HG03060 (cell line): ENCODE results near the gene TNFSF13B.
A peak's percentile ranks its signal among the peaks of the same experiment; 100 is the strongest.

Experiments used
- ATAC-seq: cut with Tn5 transposase; IDR thresholded peaks from one replicate; pipeline ENCODE4 v1.9.1; 2021; ENCODE audit warnings: low read depth, moderate number of reproducible peaks; ENCODE audit not compliant: unreplicated experiment

TNFSF13B gene

GRCh38 chr13:108342369-108343289 is 73.1 kb downstream of the TNFSF13B start:
- ATAC-seq = peak; percentile 41

GRCh38 chr13:108345016-108345415 is 75.5 kb downstream of the TNFSF13B start:
- ATAC-seq = no peak

- ATAC-seq = no peak
These were observed 76.9 kb downstream of the TNFSF13B start for GRCh38 chr13:108346376-108346775.

GRCh38 chr13:108349269-108349668 is 79.8 kb downstream of the TNFSF13B start:
- no peak for ATAC-seq

GRCh38 chr13:108350579-108350978 is 81.1 kb downstream of the TNFSF13B start:
- ATAC-seq = no peak

- no peak for ATAC-seq
These were observed 83.1 kb downstream of the TNFSF13B start for GRCh38 chr13:108352599-108352998.

- ATAC-seq = no peak
These were observed 87.7 kb downstream of the TNFSF13B start for GRCh38 chr13:108357228-108357627.
